ENCODE data around the gene CCDC191.

GRCh38 chr3:114103858-114104257, 47.5 kb upstream of the CCDC191 start:
- TF ChIP-seq YY1 (IDR thresholded peaks at IDR 0.05; ENCODE audit: insufficient read depth, insufficient read length) (no peak), ZNF274 (IDR thresholded peaks at IDR 0.05; ENCODE audit: low read depth, low read length) (no peak)

Measured in NT2/D1 (cell line).